Middle frontal gyrus (tissue), 1 donor: Measurements from ENCODE around the gene KCTD16.
A peak's percentile ranks its signal among the peaks of the same experiment; 100 is the strongest.

Experiments used
- DNase-seq: peaks from one replicate; pipeline ENCODE4 v3.0.0-alpha.2; 2015; ENCODE audit warnings: low spot score; ENCODE audit errors: extremely low spot score

Gene KCTD16

GRCh38 chr5:144162686-144163085 is 8.0 kb upstream of the KCTD16 start:
- no peak for DNase-seq

GRCh38 chr5:144166696-144167095 is 4.0 kb upstream of the KCTD16 start:
- DNase-seq = no peak

- DNase-seq = no peak
Measured at GRCh38 chr5:144167998-144168397, 2.7 kb upstream of the KCTD16 start.

- no peak for DNase-seq
Measured at GRCh38 chr5:144169904-144170275, 783 bp upstream of the KCTD16 start.

GRCh38 chr5:144173766-144174165 is 3.1 kb downstream of the KCTD16 start:
- no peak for DNase-seq

- DNase-seq = no peak
Measured at GRCh38 chr5:144177548-144177947, 6.9 kb downstream of the KCTD16 start.

- no peak for DNase-seq
Measured at GRCh38 chr5:144179226-144179625, 8.6 kb downstream of the KCTD16 start.

- DNase-seq = peak; percentile 39
Measured at GRCh38 chr5:144183254-144183889, 12.7 kb downstream of the KCTD16 start.

- DNase-seq = no peak
Measured at GRCh38 chr5:144187699-144188294, 17.1 kb downstream of the KCTD16 start.

- no peak for DNase-seq
Measured at GRCh38 chr5:144189800-144190429, 19.2 kb downstream of the KCTD16 start.

GRCh38 chr5:144191531-144191930 is 20.9 kb downstream of the KCTD16 start:
- DNase-seq = no peak

GRCh38 chr5:144191998-144192397 is 21.3 kb downstream of the KCTD16 start:
- no peak for DNase-seq

GRCh38 chr5:144192661-144193060 is 22.0 kb downstream of the KCTD16 start:
- DNase-seq = no peak

GRCh38 chr5:144194144-144194543 is 23.5 kb downstream of the KCTD16 start:
- no peak for DNase-seq

GRCh38 chr5:144195448-144195847 is 24.8 kb downstream of the KCTD16 start:
- no peak for DNase-seq

GRCh38 chr5:144196612-144197011 is 25.9 kb downstream of the KCTD16 start:
- DNase-seq = no peak

- no peak for DNase-seq
Measured at GRCh38 chr5:144198386-144198785, 27.7 kb downstream of the KCTD16 start.

GRCh38 chr5:144201588-144201987 is 30.9 kb downstream of the KCTD16 start:
- DNase-seq = no peak

- no peak for DNase-seq
Measured at GRCh38 chr5:144202072-144202471, 31.4 kb downstream of the KCTD16 start.

- no peak for DNase-seq
Measured at GRCh38 chr5:144202726-144203125, 32.1 kb downstream of the KCTD16 start.

- no peak for DNase-seq
Measured at GRCh38 chr5:144203750-144204596, 33.3 kb downstream of the KCTD16 start.

GRCh38 chr5:144205141-144205551 is 34.5 kb downstream of the KCTD16 start:
- no peak for DNase-seq
